NCI-H1092 (cell line): Measurements from ENCODE around the gene ARMH1.

ENCODE experiments used
- DNase-seq: peaks from one replicate; lab custom pipeline; 2025; lab: John Stamatoyannopoulos, UW

Gene ARMH1

DNA sequence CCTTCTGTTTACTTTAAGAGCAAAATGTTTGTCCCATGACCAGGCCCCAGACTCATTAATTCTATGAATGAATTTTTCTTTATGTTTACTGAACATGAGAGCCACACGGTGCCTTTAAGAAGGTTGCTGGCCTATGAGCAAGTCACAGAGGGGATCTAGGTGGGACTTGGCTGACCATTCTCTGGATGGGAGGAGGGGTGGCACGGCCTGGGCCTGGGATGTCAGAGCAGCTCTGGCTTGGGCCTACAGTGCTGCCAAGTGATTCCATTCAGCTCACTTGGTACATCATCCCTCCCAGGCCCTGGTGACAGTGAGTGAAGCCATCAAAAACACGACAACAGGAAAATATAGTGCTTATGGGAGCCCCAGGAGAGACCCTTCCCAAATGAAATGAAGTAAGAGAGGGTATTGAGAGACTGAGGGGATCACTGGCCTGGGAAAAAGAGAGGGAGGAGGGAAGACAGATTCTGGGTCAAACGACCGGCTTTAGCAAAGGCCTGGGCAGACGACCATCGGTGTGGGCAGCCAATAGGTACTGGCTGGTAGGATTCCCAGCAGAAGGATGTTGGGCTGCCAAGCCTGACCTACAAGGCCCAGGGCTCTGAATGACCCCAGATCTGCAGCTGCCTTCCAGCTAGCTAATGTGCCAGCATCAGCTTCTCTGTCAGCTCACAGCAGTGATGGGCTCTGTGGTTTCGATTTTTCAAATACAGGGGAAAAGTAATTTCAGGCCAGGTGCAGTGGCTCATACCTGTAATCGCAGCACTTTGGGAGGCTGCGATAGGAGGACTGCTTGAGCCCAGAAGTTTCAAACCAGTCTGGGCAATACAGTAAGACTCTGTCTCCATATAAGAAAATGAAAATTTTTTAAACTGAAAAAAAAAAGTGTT lies 3.5 kb upstream of the ARMH1 start:
- no peak for DNase-seq

DNA sequence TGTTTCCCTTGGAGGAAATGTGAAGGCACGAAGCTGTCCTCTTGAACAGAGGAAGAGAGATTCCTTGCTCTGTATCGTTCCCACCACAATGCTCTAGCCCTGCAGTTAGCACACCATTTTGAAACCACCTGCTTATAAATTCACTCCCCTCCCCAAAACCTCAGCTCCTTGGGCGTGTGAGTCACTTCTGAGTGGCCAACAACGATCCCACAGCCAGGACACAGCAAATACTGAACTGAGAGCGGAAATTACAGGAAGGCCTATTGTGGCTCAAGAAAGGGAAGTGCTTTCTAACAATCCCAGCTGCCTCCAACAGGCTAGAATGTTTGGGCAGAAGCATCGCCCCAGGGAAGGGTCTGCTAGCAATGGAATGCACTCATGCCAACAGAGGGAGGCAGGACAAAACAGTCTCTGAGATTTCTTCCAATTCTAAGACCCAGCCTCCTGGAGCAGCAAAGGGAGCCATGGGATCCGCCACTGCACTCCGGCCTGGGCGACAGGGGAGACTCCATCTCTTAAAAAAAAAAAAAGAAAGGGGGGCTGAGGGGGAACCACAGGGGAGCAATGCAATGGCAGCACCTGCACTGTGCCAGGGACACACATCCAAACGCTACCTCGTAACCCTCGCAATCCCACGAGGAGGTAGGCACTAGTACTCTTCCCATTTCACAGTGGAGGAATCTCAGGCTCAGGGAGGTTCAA lies 2.1 kb upstream of the ARMH1 start:
- no peak for DNase-seq

DNA sequence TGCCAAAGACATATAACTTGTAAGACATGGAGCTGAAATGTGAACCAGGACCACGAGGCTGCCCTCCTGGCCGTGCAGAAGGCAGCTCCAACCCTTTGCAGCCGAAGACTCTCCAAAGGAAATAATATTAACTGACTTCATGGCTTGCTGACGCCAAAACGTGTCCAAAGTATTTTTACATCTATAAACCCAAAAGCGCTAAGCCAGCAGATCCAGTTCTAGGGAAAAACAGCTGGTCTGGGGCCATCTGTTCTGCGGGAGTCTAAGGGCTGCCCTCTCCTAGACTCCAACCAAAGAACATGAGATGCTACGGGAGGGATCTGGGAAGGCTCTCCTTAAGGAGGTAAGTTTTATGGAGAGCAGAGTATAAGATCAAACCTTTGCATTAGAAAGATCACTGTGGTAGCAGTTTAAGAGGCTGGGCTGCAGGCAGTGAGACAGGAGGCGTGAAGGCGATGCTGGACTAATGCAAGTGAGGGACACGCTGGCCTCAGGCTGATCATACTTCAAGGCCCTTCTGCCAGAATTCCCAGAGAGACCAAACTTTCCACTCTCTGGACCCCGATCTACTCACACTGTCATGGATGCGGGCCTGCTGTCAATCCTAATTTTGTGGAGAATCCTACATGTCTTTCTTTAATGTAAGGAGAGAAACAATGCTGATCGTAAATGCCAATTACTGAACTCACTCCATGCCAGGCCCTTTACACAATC lies 1.4 kb upstream of the ARMH1 start:
- DNase-seq: no peak

DNA sequence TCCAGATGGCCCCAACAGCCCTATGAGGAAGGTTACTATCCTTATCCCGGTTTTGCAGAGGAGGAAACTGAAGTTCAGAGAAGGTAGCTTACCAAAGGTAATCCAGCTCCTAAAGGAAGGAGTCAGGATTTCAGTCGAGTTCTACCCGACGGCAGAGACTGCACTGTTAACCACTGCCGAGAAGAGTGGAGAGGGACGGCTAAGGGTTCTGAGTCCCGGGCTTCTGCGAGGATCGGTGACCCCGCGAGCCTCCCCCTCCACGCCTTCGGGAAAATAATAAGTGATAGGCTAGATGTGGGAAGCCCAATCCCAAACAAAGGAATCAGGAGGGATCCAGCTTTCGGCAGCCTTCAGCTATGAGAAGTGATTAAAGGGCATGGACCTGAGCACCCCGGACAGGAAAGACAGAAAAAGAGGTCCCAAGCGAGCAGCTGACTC lies 820 bp upstream of the ARMH1 start:
- no peak for DNase-seq

DNA sequence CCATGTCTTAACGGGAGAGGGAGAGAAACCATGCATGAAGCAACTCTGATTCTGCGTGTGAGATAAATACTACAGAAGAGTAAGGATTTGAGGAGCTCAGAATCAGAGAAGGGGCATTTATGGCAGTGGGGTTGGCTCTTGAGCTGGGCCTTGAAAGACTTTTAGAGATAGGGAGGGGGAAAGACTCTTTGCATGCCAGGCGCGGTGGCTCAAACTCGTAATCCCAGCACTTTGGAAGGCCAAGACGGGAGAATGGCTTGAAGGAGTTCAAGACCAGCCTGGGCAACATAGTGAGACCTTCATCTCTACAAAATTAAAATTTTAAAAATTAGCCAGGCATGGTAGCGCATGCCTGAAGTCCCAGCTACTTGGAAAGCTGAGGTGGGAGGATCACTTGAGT lies 672 bp downstream of the ARMH1 start:
- DNase-seq: no peak

DNA sequence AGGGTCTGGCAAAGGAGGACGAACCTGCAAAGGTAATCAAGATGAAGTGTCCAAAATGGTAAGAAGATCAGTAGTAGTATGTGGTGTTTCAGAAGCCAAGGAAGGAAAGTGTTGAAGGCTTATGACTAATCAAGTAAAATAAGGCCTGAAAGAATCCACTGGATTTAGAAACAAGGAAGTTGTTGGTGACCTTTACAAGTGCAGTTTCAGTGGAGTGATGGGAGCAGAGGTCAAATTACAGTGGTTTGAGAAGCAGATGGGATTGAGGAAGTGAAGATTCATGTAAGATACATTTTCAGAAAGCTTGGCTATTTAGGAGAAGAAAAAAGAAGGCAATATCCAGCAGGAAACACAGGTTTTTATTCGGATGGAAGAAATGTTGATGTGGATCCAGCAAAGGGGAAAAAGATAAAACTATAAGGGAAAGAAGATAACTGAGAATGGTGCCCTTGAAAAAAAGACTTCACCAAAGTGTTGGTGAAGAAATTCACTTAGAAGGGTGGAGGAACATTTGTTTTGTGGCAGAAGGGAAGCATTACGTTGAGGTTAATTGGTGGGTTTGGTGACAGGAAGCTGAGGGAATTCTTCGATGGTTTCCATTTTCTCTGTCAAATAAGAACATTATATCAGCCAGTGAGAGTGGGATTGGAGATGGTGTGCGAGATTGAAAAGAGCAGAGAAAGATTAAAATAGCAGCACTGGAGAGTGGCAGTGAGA lies 2.1 kb downstream of the ARMH1 start:
- no peak for DNase-seq

DNA sequence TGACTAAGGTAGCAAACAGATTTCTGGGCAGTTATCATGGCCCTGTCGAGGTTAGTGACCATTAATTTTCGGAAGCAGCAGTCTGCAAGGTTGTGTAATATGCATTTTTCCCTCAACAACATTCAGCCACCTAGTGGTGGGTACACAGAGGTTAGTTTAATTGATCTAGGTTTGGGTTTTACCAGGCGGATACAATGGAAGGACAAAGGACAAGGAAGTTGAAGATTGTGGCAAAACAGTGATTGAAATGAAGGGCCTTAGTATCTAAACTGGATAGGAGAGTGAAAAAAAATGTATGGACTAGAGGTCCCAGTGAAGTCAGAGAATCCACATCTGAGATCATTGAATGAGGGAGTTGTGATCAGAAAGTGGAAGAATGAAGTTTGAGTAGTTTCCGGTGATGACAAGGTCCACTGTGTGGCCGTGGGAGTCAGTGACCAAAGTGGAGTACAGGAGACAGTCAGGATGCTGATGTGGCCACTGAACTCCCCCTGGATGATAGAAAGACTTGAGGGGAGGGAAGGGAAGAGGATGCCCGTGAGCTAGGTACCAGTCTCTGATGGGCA lies 2.8 kb downstream of the ARMH1 start:
- no peak for DNase-seq

DNA sequence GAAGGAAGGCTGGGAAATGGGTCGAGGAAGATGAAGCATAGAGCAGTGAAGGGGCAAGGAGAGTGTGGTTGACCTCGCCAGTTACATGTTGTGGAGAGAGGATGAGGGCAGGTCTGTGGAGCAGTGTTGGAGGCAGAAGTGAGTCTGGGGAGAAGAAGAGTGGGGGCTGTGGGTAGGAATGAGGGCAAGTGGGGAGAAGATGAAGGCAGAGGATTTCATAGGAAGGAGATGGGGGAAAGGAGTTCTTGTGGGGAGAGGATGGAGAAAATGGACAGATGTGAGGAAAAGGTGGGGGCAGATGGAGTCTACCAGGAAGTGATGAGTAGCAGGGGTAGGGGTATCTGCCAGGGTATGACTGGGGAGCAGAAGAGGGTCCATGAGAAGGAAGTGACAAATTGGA lies 3.6 kb downstream of the ARMH1 start:
- no peak for DNase-seq

DNA sequence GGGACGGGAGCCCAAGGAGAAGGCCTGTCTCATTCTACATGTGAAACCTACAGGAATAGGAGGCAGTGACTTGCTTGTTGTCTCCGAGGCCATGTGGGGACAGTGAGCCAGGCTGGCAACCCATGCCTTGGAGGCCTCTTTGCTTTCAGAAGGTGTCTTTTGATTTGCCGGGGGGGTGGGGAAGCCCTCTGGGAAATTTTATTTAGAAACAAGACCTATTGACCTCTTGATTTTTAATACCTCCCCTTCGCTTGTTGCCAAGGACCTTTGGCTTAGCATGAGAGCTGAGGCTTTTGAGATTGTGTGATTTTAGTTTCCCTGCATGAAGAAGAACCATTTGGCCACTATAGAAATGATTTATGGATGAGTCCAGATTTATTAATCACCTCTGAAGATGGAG lies 4.1 kb downstream of the ARMH1 start:
- no peak for DNase-seq

DNA sequence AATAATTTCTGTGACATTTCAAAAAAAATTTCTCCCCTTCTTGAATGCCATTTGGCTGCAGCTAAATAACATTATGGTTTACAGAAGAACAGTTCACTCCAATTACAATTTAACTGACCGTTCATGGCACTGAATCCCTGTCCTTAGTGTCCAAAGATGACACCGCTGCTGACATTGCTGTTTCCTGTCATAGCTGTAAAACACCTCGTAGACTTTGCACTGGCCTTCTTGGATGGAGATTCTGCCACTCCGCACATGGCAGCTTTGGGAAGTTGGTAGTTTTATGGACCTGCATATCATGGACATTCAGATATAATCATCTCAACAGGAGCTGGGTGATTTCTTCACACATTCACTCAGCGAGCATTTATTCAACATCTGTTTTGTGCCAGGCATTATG lies 5.0 kb downstream of the ARMH1 start:
- DNase-seq: no peak

DNA sequence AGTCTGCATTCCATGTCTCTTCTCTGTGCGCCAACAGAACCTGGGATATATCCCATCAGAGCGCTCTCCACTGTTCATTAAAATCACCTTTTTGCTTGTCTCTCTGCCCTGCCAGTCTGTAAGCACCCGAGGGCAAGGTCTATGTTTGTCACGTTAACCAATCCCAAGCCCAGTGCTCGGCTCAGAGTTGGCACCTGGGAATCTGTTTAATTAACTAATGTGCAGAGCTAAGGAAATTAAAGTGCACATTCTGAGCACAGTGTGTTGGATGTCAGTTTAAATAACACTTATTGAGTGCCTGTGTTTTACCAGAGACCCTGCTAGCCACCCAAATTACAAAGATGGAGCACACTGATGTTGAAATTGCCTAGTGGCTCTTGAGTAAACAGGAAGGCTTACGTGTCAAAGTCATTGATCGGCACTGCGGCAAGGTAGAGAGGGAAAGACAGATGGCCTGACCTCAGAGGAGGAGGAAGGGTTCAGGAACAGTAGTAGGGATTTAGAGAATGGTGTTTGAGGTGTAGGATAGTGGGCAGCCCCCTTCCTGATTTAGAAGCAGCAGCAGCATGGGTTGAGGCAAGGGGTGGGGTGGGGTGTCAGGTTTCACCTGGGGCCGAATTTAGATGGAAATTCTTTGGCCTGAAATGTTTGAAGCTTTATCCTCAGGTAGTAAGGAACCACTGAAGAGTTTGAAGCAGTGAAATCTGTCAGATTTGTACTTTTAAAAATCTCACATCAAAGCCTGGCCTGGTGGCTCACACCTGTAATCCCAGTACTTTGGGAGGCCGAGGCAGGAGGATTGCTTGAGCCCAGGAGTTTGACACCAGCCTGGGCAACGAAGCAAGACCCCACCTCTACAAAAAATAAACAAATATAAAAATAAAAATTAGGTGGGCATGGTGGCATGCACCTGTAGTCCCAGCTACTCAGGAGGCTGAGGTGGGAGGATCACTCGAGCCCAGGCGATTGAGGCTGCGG lies 7.7 kb downstream of the ARMH1 start:
- no peak for DNase-seq

DNA sequence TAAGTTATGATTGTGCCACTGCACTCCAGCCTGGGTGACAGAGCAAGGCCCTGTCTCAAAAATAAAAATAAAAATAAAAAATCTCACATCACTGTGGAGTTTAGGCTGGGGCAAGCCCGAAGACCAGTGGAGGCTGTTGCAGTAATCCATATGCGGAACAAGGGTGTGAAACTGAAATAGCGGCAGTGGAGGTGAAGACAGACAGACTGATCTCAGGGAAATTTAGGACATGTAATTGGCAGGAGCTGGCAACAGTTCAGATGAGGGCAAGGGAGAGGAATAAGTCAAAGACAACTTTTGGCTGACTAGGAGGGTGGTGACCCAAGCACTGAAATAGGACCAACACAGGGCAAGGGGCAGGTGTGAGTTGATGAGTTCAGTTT lies 8.4 kb downstream of the ARMH1 start:
- DNase-seq: no peak

DNA sequence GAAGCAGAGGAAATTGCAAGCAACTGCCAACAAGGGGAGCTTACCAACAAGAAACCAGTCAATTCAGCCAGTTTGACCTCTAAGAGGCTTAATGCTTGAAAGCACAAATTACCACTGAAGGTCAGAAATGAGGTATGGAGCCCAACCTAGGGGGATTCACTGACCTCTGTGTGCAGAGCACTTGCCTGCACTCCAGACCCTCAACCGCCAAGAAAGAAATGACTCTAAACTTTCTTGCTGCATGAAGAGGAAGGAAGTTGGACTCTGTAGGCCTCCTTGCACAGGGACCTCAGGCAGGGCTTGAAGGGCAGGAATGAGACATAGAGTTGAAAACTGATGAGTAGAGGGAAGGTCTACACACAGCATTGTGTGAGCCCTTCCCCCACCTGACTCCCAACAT lies 10.0 kb downstream of the ARMH1 start:
- no peak for DNase-seq

DNA sequence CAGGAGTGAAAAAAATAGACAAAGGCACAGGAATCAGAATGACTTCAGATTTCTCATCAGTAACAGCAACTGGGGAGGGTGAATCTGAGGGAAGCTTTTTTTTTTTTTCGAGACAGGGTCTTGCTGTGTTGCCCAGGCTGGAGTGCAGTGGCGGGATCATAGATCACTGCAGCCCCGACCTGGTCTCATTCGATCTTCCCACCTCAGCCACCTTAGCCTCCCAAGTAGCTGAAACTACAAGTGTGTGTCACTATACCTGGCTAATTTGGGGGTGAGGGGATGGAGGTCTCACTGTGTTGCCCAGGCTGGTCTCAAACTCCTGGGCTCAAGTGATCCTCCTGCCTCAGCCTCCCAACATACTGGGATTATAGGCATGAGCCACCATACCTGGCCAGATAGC lies 10.7 kb downstream of the ARMH1 start:
- no peak for DNase-seq

DNA sequence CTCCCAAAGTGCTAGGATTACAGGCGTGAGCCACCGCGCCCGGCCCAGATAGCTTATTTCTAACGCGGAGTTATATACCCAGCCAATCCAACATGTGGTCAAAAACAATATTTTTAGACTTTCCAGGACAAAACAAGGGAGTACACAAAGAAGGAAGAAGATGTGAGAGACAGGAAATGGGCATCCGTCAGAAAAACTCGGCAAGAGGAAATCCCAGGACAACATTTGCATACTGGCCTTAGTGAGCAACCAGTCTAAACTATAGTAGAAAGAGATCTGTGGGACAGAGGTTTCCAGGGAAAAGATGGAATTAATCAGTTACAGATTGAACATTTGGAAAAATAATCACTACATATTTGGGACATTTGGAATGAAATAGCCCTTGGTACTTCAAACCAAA lies 11.4 kb downstream of the ARMH1 start:
- no peak for DNase-seq

DNA sequence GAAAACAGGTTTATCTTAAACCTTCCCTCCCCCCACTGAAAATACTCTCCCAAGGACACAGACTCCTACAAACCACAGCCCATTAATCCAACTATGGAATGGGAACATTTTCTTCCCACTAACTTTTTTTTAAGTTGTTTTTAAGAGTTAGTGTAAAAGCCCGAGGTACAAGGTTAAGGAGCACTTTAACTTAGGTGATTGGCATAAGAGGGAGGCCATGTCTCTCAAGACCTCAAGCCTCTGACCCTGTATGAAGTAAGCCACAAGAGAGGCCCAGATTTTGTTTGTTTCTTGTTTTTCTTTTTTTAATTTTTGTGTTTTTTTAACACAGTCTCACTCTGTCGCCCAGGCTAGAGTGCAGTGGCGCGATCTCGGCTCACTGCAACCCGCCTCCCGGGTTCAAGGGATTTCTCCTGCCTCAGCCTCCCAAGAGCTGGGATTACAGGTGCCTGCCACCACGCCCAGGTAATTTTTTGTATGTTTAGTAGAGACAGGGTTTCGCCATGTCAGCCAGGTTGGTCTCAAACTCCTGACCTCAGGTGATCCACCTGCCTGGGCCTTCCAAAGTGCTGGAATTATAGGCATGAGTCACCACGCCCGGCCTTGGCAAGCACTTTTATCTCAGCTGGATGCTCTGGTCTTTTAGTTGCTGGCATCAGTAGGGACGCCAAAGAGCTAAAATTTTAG lies 14.4 kb downstream of the ARMH1 start:
- DNase-seq: no peak

DNA sequence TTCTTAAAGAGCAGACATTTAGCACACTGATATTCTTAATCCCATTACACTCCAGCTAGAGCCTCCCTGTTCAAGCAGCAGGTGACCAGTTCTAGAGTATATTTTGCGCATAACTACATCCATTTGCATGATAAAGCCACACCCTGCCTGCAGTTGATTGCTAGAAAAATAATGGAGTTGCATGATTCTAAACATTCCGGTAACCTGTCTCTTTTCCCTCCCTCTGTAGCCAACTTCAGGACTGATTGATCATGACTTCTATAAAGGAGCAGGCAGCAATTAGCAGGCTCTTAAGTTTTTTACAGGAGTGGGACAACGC lies 14.9 kb downstream of the ARMH1 start:
- no peak for DNase-seq

DNA sequence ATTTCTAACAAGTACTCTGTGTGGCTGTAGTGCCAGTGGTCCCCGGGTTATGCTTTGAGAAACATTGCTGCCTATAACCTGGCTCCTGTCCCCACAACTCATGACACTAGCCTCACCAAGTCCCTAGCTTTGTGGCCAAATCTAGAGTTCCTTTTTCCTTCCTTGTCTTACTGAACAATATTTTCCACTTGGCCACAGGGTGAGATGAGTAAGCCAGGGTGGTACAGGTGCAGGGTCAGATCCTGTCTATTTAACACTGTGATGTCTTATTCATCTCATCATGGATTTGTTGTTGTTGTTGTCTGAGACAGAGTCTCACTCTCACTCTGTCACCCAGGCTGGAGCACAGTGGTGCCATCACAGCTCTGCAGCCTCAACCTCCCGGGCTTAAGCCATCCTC lies 18.6 kb downstream of the ARMH1 start:
- no peak for DNase-seq

DNA sequence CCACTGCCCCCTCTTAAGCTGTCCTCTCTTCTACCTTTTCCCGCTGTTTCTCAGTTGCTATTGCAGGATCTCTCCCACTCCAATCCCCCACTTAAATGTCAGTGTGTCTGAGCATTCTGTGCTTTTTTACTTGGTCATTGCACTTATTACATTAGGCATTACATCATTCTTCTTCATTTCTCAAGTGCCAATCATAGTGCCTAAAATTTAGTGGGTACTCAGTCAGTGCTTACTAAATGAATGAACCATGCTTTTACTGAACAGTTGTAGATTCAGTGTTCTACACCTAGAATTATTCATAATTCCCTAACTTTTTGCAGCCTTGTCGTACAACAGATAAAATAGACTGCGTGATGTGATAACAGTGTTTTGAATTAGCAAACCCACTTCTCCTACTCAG lies 19.4 kb downstream of the ARMH1 start:
- DNase-seq: no peak

DNA sequence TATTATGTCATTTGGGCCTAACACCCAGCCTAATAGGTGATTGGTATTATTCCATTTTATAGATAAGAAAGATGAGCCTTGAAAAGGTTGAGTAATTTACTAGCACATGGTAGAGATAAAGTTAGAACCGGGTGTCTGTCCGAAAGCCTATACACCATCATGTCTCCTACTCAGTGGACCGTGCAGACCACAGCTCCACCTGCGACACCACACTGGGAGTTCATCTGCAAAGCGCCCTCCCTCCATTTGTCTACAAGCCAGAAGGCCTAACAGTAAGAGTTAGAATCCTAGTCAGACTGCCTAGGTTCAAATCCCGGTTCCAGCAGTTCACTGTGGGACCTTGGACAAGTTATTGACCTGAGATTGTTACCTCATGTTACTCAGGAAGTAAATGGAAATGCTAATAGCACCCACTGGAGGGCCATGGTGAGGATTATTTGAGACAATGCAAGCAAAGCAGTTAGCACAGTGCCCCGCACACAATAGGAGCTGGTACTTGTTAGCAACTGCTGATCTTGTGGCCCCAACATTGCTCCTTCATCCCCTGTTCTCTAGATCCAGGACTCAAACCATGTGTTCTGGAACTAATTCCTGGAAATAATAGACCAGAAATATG lies 20.5 kb downstream of the ARMH1 start:
- DNase-seq: no peak
